GM19455 (cell line): Measurements from ENCODE around the gene TOR1B.
A peak's percentile ranks its signal among the peaks of the same experiment; 100 is the strongest.
"Not testable (repeated sequence)": the region's sequence is repeated elsewhere in the genome, so short reads cannot be mapped to it uniquely, and the experiment has no call there.

ENCODE experiments used
- ATAC-seq: cut with Tn5 transposase; IDR thresholded peaks from one replicate; pipeline ENCODE4 v1.9.1; 2021; ENCODE audit not compliant: unreplicated experiment

Gene TOR1B

GRCh38 chr9:129802833-129803675 lies at the start of gene TOR1B:
TSS of gene TOR1B (plus strand) at chr9:129803184. CDS start at chr9:129803213, 29 bp downstream.
- peak; percentile 89 for ATAC-seq

- no peak for ATAC-seq
Measured at GRCh38 chr9:129755151-129755550, 47.8 kb upstream of the TOR1B start.

GRCh38 chr9:129756191-129756590 lies 46.8 kb upstream of the TOR1B start:
- no peak for ATAC-seq

- ATAC-seq: no peak
Measured at GRCh38 chr9:129757045-129757444, 45.9 kb upstream of the TOR1B start.

GRCh38 chr9:129759319-129759718 lies 43.7 kb upstream of the TOR1B start:
- no peak for ATAC-seq

GRCh38 chr9:129759804-129760502 lies 43.0 kb upstream of the TOR1B start:
- no peak for ATAC-seq

- ATAC-seq: not testable (repeated sequence)
Measured at GRCh38 chr9:129760784-129761183, 42.2 kb upstream of the TOR1B start.

GRCh38 chr9:129761293-129761900 lies 41.6 kb upstream of the TOR1B start:
- no peak for ATAC-seq

- no peak for ATAC-seq
Measured at GRCh38 chr9:129761901-129762369, 41.0 kb upstream of the TOR1B start.

- not testable (repeated sequence) for ATAC-seq
Measured at GRCh38 chr9:129762370-129762984, 40.5 kb upstream of the TOR1B start.

GRCh38 chr9:129762985-129763926 lies 39.7 kb upstream of the TOR1B start:
- ATAC-seq: no peak

- no peak for ATAC-seq
Measured at GRCh38 chr9:129765764-129766317, 37.1 kb upstream of the TOR1B start.

GRCh38 chr9:129768486-129768885 lies 34.5 kb upstream of the TOR1B start:
- ATAC-seq: no peak

GRCh38 chr9:129769669-129770068 lies 33.3 kb upstream of the TOR1B start:
- ATAC-seq: no peak

GRCh38 chr9:129770741-129771140 lies 32.2 kb upstream of the TOR1B start:
- no peak for ATAC-seq

- no peak for ATAC-seq
Measured at GRCh38 chr9:129773262-129774048, 29.5 kb upstream of the TOR1B start.

- no peak for ATAC-seq
Measured at GRCh38 chr9:129774791-129775447, 28.1 kb upstream of the TOR1B start.

GRCh38 chr9:129775448-129775798 lies 27.6 kb upstream of the TOR1B start:
- no peak for ATAC-seq

GRCh38 chr9:129776096-129776495 lies 26.9 kb upstream of the TOR1B start:
- ATAC-seq: not testable (repeated sequence)
